Measurements from ENCODE around the gene KCTD14.

The KCTD14 gene

GRCh38 chr11:78050964-78051831 is 28.1 kb upstream of the KCTD14 start:
- no peak overlapping the region for H3K4me3 ChIP-seq (ENCODE audit: low read depth, low read length)
- DNase-seq (ENCODE audit: low read depth, low spot score), result peak; percentile 29
- TF ChIP-seq CTCF (IDR thresholded peaks at IDR 0.05; ENCODE audit: insufficient read depth, low read length, missing control alignments), result no peak
- CTCF ChIA-PET, result interaction anchor here (0.7 to 2.2 kb wide), 4 partner anchors 10 to 513 kb away, joined by 3 to 11 read pairs (median 4); no protein-coding TSS in a partner anchor
- POLR2A ChIA-PET, result no interaction called here

GRCh38 chr11:78049348-78049747 is 26.3 kb upstream of the KCTD14 start:
- ChIA-PET CTCF (interaction anchor here (0.6 to 7.0 kb wide), 4 partner anchors 9 to 273 kb away, joined by 3 to 90 read pairs (median 4); partner anchors contain the start of gene ALG8), POLR2A (interaction anchor here (0.7 kb wide), 1 partner anchor 430 kb away, joined by 5 read pairs; no protein-coding TSS in a partner anchor)
- H3K4me3 ChIP-seq (ENCODE audit: low read depth, low read length), result no peak overlapping the region
- TF ChIP-seq CTCF (IDR thresholded peaks at IDR 0.05; ENCODE audit: insufficient read depth, low read length, missing control alignments), result no peak
- DNase-seq (ENCODE audit: low read depth, low spot score), result no peak

DNA sequence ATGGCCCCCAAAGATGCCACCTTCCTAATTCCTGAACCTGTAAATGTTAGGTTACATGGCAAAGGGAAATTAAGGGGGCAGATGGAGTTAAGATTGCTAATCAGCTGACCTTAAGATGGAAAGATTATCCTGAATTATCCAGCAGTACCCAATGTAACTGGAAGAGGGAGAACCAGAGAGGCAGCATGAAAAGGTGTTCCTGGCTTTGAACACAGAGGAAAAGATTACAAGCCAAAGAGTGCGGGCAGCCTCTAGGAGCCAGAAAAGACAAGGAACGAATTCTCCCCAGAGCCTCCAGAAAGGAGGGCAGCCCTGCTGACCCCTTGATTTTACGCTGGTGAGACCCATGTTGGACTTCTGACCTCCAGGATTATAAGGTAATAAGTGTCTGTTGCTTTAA is 25.5 kb upstream of the KCTD14 start:
- CTCF ChIA-PET, result interaction anchor here (0.6 to 7.0 kb wide), 7 partner anchors 9 to 516 kb away, joined by 3 to 90 read pairs (median 4); partner anchors contain the start of genes ALG8, NDUFC2 and THRSP

DNA sequence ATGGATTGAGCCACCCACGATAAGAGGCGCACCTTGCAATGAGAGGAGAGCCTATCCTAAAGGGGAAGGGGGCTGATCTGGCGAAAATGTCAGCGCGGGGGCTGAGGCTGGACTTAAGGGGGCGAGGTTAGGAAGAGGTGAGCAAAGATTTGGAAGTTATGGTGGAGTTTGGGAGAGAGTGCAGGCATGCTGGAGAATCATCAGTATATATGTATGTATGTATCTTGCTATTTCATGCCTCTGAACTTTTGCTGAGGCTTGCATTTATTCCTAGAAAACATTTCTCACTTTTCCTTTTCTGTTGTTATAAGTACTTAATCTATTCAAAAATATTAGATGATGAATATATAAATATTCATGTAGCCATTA is 23.4 kb upstream of the KCTD14 start:
- TF ChIP-seq CTCF (IDR thresholded peaks at IDR 0.05; ENCODE audit: insufficient read depth, low read length, missing control alignments), result no peak
- POLR2A ChIA-PET, result no interaction called here
- no peak for DNase-seq (ENCODE audit: low read depth, low spot score)
- H3K4me3 ChIP-seq (ENCODE audit: low read depth, low read length), result no peak overlapping the region
- CTCF ChIA-PET, result interaction anchor here (0.7 to 7.0 kb wide), 31 partner anchors 9 to 518 kb away, joined by 3 to 90 read pairs (median 5); partner anchors contain the start of genes INTS4, NDUFC2 and THRSP

More for the DNA sequence above, 25.5 kb upstream of the KCTD14 start:
- TF ChIP-seq CTCF (IDR thresholded peaks at IDR 0.05; ENCODE audit: insufficient read depth, low read length, missing control alignments), result no peak
- POLR2A ChIA-PET, result interaction anchor here (0.7 kb wide), 1 partner anchor 429 kb away, joined by 5 read pairs; no protein-coding TSS in a partner anchor
- no peak overlapping the region for H3K4me3 ChIP-seq (ENCODE audit: low read depth, low read length)
- DNase-seq (ENCODE audit: low read depth, low spot score), result no peak

GRCh38 chr11:78045851-78046485 is 22.9 kb upstream of the KCTD14 start:
- peak overlapping the region; percentile 59 for H3K4me3 ChIP-seq (ENCODE audit: low read depth, low read length)
- peak; percentile 92 for TF ChIP-seq CTCF (IDR thresholded peaks at IDR 0.05; ENCODE audit: insufficient read depth, low read length, missing control alignments)
- POLR2A ChIA-PET, result interaction anchor here (0.5 kb wide), 1 partner anchor 15 kb away, joined by 3 read pairs; no protein-coding TSS in a partner anchor
- CTCF ChIA-PET, result interaction anchor here (0.6 to 7.0 kb wide), 40 partner anchors 9 to 518 kb away, joined by 3 to 90 read pairs (median 4); partner anchors contain the start of genes INTS4, NDUFC2 and THRSP
- no peak for DNase-seq (ENCODE audit: low read depth, low spot score)

Data from AG04449 (cell line).